ENCODE data around the gene NCAM1.
"Not testable (repeated sequence)": the region's sequence is repeated elsewhere in the genome, so short reads cannot be mapped to it uniquely, and the experiment has no call there.

Gene NCAM1

DNA sequence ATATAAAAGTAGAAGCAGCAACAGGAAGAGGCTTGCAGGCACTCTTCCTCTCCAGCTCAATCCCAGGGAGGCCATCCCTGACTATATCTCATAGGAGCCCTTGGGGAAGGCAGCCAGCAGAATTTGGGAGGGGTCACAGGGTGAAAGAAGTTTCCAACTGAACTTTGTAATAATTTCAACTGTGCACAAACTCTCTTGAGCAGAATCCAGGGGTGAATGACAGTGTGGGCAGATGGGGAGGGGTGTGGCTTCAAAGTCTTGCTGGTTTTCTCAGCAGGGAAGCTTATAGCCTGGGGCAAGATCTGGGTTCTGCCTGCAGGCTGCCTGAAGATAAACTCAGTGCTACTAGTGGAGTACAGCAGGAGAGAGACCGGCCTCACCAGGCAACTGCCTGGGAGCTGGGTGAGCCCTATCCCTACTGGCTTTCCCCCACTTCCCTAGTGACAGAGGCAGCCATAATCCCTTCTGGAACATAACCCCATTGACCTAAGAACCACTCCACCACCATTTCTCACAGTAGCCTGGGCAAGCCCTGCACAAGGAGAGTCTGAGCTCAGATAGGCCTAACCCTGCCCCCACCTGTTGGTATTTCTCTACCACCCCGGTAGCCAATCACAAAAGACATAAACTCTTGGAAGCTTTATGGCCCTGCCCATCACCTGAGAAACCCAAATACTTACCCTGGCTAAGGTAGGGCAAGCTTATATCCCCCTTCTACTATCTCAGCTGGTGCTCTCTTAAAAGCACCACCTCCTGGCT, 335.4 kb downstream of the NCAM1 start:
- H3K4me3 ChIP-seq (ENCODE audit: low read length), result no peak overlapping the region
- no peak for DNase-seq (ENCODE audit: low read depth)
- TF ChIP-seq, protein P1, sequence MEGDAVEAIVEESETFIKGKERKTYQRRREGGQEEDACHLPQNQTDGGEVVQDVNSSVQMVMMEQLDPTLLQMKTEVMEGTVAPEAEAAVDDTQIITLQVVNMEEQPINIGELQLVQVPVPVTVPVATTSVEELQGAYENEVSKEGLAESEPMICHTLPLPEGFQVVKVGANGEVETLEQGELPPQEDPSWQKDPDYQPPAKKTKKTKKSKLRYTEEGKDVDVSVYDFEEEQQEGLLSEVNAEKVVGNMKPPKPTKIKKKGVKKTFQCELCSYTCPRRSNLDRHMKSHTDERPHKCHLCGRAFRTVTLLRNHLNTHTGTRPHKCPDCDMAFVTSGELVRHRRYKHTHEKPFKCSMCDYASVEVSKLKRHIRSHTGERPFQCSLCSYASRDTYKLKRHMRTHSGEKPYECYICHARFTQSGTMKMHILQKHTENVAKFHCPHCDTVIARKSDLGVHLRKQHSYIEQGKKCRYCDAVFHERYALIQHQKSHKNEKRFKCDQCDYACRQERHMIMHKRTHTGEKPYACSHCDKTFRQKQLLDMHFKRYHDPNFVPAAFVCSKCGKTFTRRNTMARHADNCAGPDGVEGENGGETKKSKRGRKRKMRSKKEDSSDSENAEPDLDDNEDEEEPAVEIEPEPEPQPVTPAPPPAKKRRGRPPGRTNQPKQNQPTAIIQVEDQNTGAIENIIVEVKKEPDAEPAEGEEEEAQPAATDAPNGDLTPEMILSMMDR (conservative IDR thresholded peaks at IDR 0.05; ENCODE audit: low read length), result no peak

DNA sequence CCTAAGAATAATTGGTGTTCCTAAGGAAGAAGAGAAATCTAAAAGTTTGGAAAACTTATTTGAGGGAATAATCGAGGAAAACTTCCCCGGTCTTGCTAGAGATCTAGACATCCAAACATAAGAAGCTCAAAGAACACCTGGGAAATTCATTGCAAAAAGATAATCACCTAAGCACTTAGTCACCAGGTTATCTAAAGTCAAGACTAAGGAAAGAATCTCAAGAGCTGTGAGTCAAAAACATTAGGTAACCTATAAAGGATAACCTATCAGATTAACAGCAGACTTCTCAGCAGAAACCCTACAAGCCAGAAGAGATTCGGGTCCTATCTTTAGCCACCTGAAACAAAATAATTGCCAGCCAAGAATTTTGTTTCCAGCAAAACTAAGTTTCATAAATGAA, 337.3 kb downstream of the NCAM1 start:
- not testable (repeated sequence) for DNase-seq (ENCODE audit: low read depth); H3K4me3 ChIP-seq (ENCODE audit: low read length)

DNA sequence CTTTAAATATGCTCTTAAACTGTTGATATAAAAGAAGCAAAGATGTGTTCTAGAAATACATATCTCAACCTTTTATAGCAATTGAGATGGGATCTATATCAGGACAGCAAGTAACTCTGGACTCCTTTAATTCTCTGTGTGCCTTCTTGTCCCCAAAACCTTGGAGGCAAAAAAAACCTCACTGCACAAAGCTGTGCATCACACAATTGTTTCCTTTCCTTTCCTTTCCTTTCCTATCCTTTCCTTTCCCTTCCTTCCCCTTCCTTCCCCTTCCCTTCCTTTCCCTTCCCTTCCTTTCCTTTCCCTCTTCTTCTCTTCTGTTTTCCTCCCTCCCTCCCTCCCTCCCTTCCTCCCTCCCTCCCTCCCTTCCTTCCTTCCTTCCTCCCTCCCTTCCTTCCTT, 343.7 kb downstream of the NCAM1 start:
- no peak for DNase-seq (ENCODE audit: low read depth)
- no peak overlapping the region for H3K4me3 ChIP-seq (ENCODE audit: low read length)
- TF ChIP-seq, protein P1 (conservative IDR thresholded peaks at IDR 0.05; ENCODE audit: low read length), result no peak

DNA sequence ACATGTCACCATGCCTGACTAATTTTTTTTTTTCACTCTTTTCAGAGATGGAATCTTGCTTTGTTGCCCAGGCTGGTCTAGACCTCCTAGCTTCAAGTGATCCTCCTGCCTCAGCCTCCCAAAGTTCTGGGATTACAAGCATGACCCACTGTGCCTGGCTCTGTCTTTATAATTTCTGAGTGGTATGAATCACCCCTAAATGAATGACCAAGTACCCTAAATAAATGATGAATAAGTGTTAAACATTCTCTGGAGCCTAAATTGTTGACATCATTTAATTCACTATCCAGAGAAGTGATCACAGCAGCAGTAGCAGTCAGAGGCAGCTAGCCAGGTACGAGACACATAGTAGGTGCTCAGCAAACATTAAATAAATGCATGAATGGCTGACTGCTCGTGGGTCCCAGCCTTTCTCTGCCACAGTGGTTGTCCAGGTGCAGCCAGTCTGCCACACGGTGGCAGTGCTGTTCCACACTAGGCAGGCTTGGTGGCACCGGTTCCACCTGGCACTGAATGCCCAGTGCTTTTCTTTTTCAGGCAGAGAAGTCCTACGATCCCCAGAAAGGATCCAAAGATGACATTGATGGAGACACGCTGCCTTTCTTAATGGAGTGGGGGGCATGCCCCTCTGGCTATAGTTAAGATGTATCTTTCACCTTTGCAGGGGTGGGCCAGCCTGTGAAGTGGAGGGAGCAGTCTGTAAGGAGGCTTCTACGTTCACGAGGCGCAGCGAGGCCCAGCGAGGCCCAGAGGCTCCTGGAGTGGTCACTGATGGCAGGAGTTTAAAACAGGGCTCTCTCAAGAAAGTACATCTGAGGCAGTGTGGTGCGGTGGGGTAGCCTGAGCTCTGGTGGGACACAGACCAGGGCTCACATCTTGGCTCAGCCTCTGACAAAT, 344.5 kb downstream of the NCAM1 start:
- DNase-seq (ENCODE audit: low read depth), result peak; percentile 54
- no peak overlapping the region for H3K4me3 ChIP-seq (ENCODE audit: low read length)
- TF ChIP-seq, protein P1 (conservative IDR thresholded peaks at IDR 0.05; ENCODE audit: low read length), result peak; percentile 99

DNA sequence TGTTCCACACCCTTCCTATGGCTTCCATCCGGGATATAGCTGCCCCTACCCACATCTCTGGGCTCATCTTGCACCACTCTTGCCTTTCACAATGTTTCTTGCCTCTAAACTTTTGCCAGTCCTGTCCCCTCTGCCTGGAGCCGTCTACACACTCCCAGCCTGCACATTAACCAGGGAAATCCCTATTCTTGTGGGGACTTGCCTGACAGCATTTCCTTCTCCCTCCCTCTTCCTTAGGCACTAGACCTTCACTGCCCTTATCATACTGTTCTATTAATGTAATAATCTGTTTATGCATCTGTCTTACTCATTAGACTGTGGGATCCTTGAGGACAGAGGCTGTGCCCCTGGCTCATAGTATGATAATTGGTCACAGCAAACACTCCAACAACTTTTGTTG, 347.4 kb downstream of the NCAM1 start:
- no peak for DNase-seq (ENCODE audit: low read depth)
- TF ChIP-seq, protein P1 (conservative IDR thresholded peaks at IDR 0.05; ENCODE audit: low read length), result no peak

DNA sequence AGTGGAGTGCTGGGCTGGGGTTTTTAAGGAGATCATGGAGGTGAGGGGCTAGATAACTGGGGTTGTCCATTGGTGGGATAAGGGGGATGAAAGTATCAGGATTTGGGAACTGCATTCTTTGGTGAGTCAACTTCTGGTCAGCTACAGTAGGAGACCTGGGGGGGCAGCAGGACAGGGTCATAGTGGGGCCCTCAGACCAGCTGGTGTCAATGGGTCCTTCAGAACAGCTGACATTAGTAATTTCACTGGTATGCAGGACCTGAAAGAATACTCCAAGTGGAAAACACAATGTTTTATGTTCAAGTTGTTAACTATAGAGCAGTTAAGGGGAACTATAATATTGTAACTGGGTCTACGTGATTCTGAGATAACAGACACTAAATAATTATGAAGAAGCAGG, 350.3 kb downstream of the NCAM1 start:
- no peak for DNase-seq (ENCODE audit: low read depth)
- TF ChIP-seq, protein P1 (conservative IDR thresholded peaks at IDR 0.05; ENCODE audit: low read length), result no peak
- H3K4me3 ChIP-seq (ENCODE audit: low read length), result no peak overlapping the region

More for the DNA sequence above, 347.4 kb downstream of the NCAM1 start:
- H3K4me3 ChIP-seq (ENCODE audit: low read length), result no peak overlapping the region

DNA sequence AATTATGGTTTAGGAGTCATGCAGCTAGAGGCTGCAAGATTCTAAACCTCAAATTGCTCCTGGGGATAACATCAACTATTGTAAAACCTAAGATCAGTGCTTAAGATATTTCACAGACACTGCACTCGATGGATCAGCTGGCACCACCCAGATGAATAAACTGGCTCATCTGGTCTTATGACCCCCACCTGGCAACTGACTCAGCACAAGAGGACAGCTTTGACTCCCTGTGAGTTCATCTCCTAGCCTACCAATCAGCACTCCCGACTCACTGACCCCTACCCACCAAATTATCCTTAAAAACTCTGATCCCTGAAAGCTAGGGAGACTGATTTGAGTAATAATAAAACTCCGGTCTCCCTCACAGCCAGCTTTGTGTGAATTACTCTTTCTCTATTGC, 352.4 kb downstream of the NCAM1 start:
- no peak overlapping the region for H3K4me3 ChIP-seq (ENCODE audit: low read length)

More for the DNA sequence above, 352.4 kb downstream of the NCAM1 start:
- no peak for DNase-seq (ENCODE audit: low read depth)
- TF ChIP-seq, protein P1 (conservative IDR thresholded peaks at IDR 0.05; ENCODE audit: low read length), result no peak
